ENCODE measurements around the gene MSANTD1.

The MSANTD1 gene

GRCh38 chr4:3276986-3277385 is 28.0 kb downstream of the MSANTD1 start:
- H3K4me3 ChIP-seq (ENCODE audit: insufficient read depth in 1 of 2, low read depth in 1 of 2, low read length in 2 of 2): no peak overlapping the region
- no peak overlapping the region for H3K18ac ChIP-seq (ENCODE audit: low read depth in 1 of 2, low read length in 2 of 2)
- H3K9ac ChIP-seq (ENCODE audit: low read length): no peak overlapping the region
- H2BK5ac ChIP-seq (ENCODE audit: low read depth, low read length, poor library complexity, severe bottlenecking): no peak overlapping the region
- H4K8ac ChIP-seq (ENCODE audit: low read length): no peak overlapping the region
- H3K23ac ChIP-seq (ENCODE audit: low read length in 2 of 2): no peak overlapping the region
- H3K27me3 ChIP-seq (ENCODE audit: control insufficient read depth in 1 of 2, insufficient read depth in 1 of 2, low read length in 2 of 2): peaks cover 4 to 6% of the 10 kb centered on the region in 2 experiments
- H2AFZ ChIP-seq (ENCODE audit: low read depth, low read length): no peak overlapping the region
- H3K14ac ChIP-seq (ENCODE audit: low read length in 2 of 2): no peak overlapping the region
- H3K4ac ChIP-seq (ENCODE audit: low read depth in 1 of 2, low read length in 2 of 2): no peak overlapping the region
- no peak overlapping the region for H4K91ac ChIP-seq (ENCODE audit: low read length)
- H3K27ac ChIP-seq (ENCODE audit: low read length, poor library complexity, severe bottlenecking): no peak overlapping the region
- no peak for DNase-seq
- no peaks in the 10 kb centered on the region for H3K36me3 ChIP-seq (ENCODE audit: control insufficient read depth in 1 of 2, insufficient read depth in 2 of 2, low read depth in 1 of 2, low read length in 2 of 2)
- no peak overlapping the region for H2BK120ac ChIP-seq (ENCODE audit: low read depth, low read length)
- no peak overlapping the region for H3K4me2 ChIP-seq (ENCODE audit: low read length, poor library complexity, severe bottlenecking)
- no peaks in the 10 kb centered on the region for H3K4me1 ChIP-seq (ENCODE audit: control insufficient read depth, insufficient read depth, low read depth, low read length)
- H3K9me3 ChIP-seq (ENCODE audit: control insufficient read depth, low read length): peaks cover 4% of the 10 kb centered on the region
- WGBS: 95% methylated on average over 8 of the region's 9 CpGs
- no peak overlapping the region for H2AK5ac ChIP-seq (ENCODE audit: low read length, severe bottlenecking)
- no peak overlapping the region for H2BK15ac ChIP-seq (ENCODE audit: low read depth, poor library complexity, severe bottlenecking)
- no peaks in the 10 kb centered on the region for H3K79me1 ChIP-seq (replicated peaks; ENCODE audit: low read length, poor library complexity, severe bottlenecking)
- no peak overlapping the region for H2BK12ac ChIP-seq (ENCODE audit: low read length in 2 of 2)

GRCh38 chr4:3280466-3280865 is 31.5 kb downstream of the MSANTD1 start:
- Histone ChIP-seq H3K4ac (ENCODE audit: low read depth in 1 of 2, low read length in 2 of 2) (no peak overlapping the region), H3K79me1 (replicated peaks; ENCODE audit: low read length, poor library complexity, severe bottlenecking) (no peaks in the 10 kb centered on the region), H3K27me3 (ENCODE audit: control insufficient read depth in 1 of 2, insufficient read depth in 1 of 2, low read length in 2 of 2) (peaks cover 9 to 16% of the 10 kb centered on the region in 2 experiments), H2BK12ac (ENCODE audit: low read length in 2 of 2) (no peak overlapping the region), H3K4me2 (ENCODE audit: low read length, poor library complexity, severe bottlenecking) (no peak overlapping the region), H3K27ac (ENCODE audit: low read length, poor library complexity, severe bottlenecking) (no peak overlapping the region), H4K91ac (ENCODE audit: low read length) (no peak overlapping the region), H3K23ac (ENCODE audit: low read length in 2 of 2) (no peak overlapping the region), H3K18ac (ENCODE audit: low read depth in 1 of 2, low read length in 2 of 2) (no peak overlapping the region), H2AK5ac (ENCODE audit: low read length, severe bottlenecking) (no peak overlapping the region), H3K36me3 (ENCODE audit: control insufficient read depth in 1 of 2, insufficient read depth in 2 of 2, low read depth in 1 of 2, low read length in 2 of 2) (no peaks in the 10 kb centered on the region), H2BK15ac (ENCODE audit: low read depth, poor library complexity, severe bottlenecking) (no peak overlapping the region), H2AFZ (ENCODE audit: low read depth, low read length) (no peak overlapping the region), H3K4me3 (ENCODE audit: insufficient read depth in 1 of 2, low read depth in 1 of 2, low read length in 2 of 2) (no peak overlapping the region), H4K8ac (ENCODE audit: low read length) (no peak overlapping the region), H3K9ac (ENCODE audit: low read length) (no peak overlapping the region), H3K14ac (ENCODE audit: low read length in 2 of 2) (no peak overlapping the region), H3K9me3 (ENCODE audit: control insufficient read depth, low read length) (peaks cover 5% of the 10 kb centered on the region), H2BK120ac (ENCODE audit: low read depth, low read length) (no peak overlapping the region), H2BK5ac (ENCODE audit: low read depth, low read length, poor library complexity, severe bottlenecking) (no peak overlapping the region), H3K4me1 (ENCODE audit: control insufficient read depth, insufficient read depth, low read depth, low read length) (no peaks in the 10 kb centered on the region)
- no peak for DNase-seq
- 57% methylated on average over 3 of the region's 3 CpGs for WGBS

GRCh38 chr4:3283483-3283882 is 34.5 kb downstream of the MSANTD1 start:
- H3K27ac ChIP-seq (ENCODE audit: low read length, poor library complexity, severe bottlenecking): no peak overlapping the region
- no peak overlapping the region for H2BK5ac ChIP-seq (ENCODE audit: low read depth, low read length, poor library complexity, severe bottlenecking)
- H3K18ac ChIP-seq (ENCODE audit: low read depth in 1 of 2, low read length in 2 of 2): no peak overlapping the region
- no peak overlapping the region for H2BK12ac ChIP-seq (ENCODE audit: low read length in 2 of 2)
- H3K9ac ChIP-seq (ENCODE audit: low read length): no peak overlapping the region
- no peaks in the 10 kb centered on the region for H3K36me3 ChIP-seq (ENCODE audit: control insufficient read depth in 1 of 2, insufficient read depth in 2 of 2, low read depth in 1 of 2, low read length in 2 of 2)
- H3K14ac ChIP-seq (ENCODE audit: low read length in 2 of 2): no peak overlapping the region
- H3K4me3 ChIP-seq (ENCODE audit: insufficient read depth in 1 of 2, low read depth in 1 of 2, low read length in 2 of 2): no peak overlapping the region
- H3K79me1 ChIP-seq (replicated peaks; ENCODE audit: low read length, poor library complexity, severe bottlenecking): no peaks in the 10 kb centered on the region
- no peak overlapping the region for H2BK15ac ChIP-seq (ENCODE audit: low read depth, poor library complexity, severe bottlenecking)
- H3K27me3 ChIP-seq (ENCODE audit: control insufficient read depth in 1 of 2, insufficient read depth in 1 of 2, low read length in 2 of 2): peaks cover 15 to 44% of the 10 kb centered on the region in 2 experiments
- H4K91ac ChIP-seq (ENCODE audit: low read length): no peak overlapping the region
- H3K4ac ChIP-seq (ENCODE audit: low read depth in 1 of 2, low read length in 2 of 2): no peak overlapping the region
- H3K4me1 ChIP-seq (ENCODE audit: control insufficient read depth, insufficient read depth, low read depth, low read length): peaks cover 2% of the 10 kb centered on the region
- H2AK5ac ChIP-seq (ENCODE audit: low read length, severe bottlenecking): no peak overlapping the region
- no peak for DNase-seq
- peaks cover 5% of the 10 kb centered on the region for H3K9me3 ChIP-seq (ENCODE audit: control insufficient read depth, low read length)
- whole genome bisulfite sequencing: 94% methylated on average over 4 of the region's 6 CpGs
- H2BK120ac ChIP-seq (ENCODE audit: low read depth, low read length): no peak overlapping the region
- no peak overlapping the region for H3K23ac ChIP-seq (ENCODE audit: low read length in 2 of 2)
- no peak overlapping the region for H4K8ac ChIP-seq (ENCODE audit: low read length)
- H2AFZ ChIP-seq (ENCODE audit: low read depth, low read length): no peak overlapping the region
- no peak overlapping the region for H3K4me2 ChIP-seq (ENCODE audit: low read length, poor library complexity, severe bottlenecking)

GRCh38 chr4:3283916-3284315 is 35.0 kb downstream of the MSANTD1 start:
- no peak overlapping the region for H4K8ac ChIP-seq (ENCODE audit: low read length)
- H2AFZ ChIP-seq (ENCODE audit: low read depth, low read length): no peak overlapping the region
- peaks cover 15 to 48% of the 10 kb centered on the region in 2 experiments for H3K27me3 ChIP-seq (ENCODE audit: control insufficient read depth in 1 of 2, insufficient read depth in 1 of 2, low read length in 2 of 2)
- no peak overlapping the region for H3K4me3 ChIP-seq (ENCODE audit: insufficient read depth in 1 of 2, low read depth in 1 of 2, low read length in 2 of 2)
- H4K91ac ChIP-seq (ENCODE audit: low read length): no peak overlapping the region
- H3K4me2 ChIP-seq (ENCODE audit: low read length, poor library complexity, severe bottlenecking): no peak overlapping the region
- H3K27ac ChIP-seq (ENCODE audit: low read length, poor library complexity, severe bottlenecking): no peak overlapping the region
- no peaks in the 10 kb centered on the region for H3K79me1 ChIP-seq (replicated peaks; ENCODE audit: low read length, poor library complexity, severe bottlenecking)
- WGBS: 78% methylated on average over 13 of the region's 13 CpGs
- H3K4me1 ChIP-seq (ENCODE audit: control insufficient read depth, insufficient read depth, low read depth, low read length): peaks cover 2% of the 10 kb centered on the region
- no peak overlapping the region for H3K14ac ChIP-seq (ENCODE audit: low read length in 2 of 2)
- DNase-seq: no peak
- H3K23ac ChIP-seq (ENCODE audit: low read length in 2 of 2): no peak overlapping the region
- no peak overlapping the region for H2BK15ac ChIP-seq (ENCODE audit: low read depth, poor library complexity, severe bottlenecking)
- no peak overlapping the region for H3K9ac ChIP-seq (ENCODE audit: low read length)
- no peak overlapping the region for H2BK5ac ChIP-seq (ENCODE audit: low read depth, low read length, poor library complexity, severe bottlenecking)
- H2BK120ac ChIP-seq (ENCODE audit: low read depth, low read length): no peak overlapping the region
- H3K9me3 ChIP-seq (ENCODE audit: control insufficient read depth, low read length): peaks cover 5% of the 10 kb centered on the region
- H3K36me3 ChIP-seq (ENCODE audit: control insufficient read depth in 1 of 2, insufficient read depth in 2 of 2, low read depth in 1 of 2, low read length in 2 of 2): no peaks in the 10 kb centered on the region
- no peak overlapping the region for H2AK5ac ChIP-seq (ENCODE audit: low read length, severe bottlenecking)
- no peak overlapping the region for H3K4ac ChIP-seq (ENCODE audit: low read depth in 1 of 2, low read length in 2 of 2)
- H2BK12ac ChIP-seq (ENCODE audit: low read length in 2 of 2): no peak overlapping the region
- no peak overlapping the region for H3K18ac ChIP-seq (ENCODE audit: low read depth in 1 of 2, low read length in 2 of 2)

Data from mesenchymal stem cell (in vitro differentiated cells and primary cell).